Measurements from ENCODE around the gene ZNF683.

GRCh38 chr1:26327956-26328362 lies 44.6 kb downstream of the ZNF683 start:
- TF ChIP-seq, protein P1, sequence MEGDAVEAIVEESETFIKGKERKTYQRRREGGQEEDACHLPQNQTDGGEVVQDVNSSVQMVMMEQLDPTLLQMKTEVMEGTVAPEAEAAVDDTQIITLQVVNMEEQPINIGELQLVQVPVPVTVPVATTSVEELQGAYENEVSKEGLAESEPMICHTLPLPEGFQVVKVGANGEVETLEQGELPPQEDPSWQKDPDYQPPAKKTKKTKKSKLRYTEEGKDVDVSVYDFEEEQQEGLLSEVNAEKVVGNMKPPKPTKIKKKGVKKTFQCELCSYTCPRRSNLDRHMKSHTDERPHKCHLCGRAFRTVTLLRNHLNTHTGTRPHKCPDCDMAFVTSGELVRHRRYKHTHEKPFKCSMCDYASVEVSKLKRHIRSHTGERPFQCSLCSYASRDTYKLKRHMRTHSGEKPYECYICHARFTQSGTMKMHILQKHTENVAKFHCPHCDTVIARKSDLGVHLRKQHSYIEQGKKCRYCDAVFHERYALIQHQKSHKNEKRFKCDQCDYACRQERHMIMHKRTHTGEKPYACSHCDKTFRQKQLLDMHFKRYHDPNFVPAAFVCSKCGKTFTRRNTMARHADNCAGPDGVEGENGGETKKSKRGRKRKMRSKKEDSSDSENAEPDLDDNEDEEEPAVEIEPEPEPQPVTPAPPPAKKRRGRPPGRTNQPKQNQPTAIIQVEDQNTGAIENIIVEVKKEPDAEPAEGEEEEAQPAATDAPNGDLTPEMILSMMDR (IDR thresholded peaks at IDR 0.05): no peak
- TF ChIP-seq EP300 (IDR thresholded peaks at IDR 0.05): no peak

All from upper lobe of left lung (tissue), 4 donors.